ENCODE measurements around the gene GRXCR2. TPM values are rescaled to one million over a fixed set of nuclear protein-coding genes. Genes with fewer than 3 reads are reported as not detected.

GRXCR2 gene
- total RNA-seq, 1 experiment from 2014 or later, result not detected

Other genes starting within 250 kb of the GRXCR2 start
- gene PRELID2, start 37.7 kb downstream of the GRXCR2 start, total RNA-seq (2021; ENCODE audit: unreplicated experiment), result 20.1 TPM
- 14.3 TPM for gene SH3RF2, start 63.6 kb upstream of the GRXCR2 start, total RNA-seq (2021; ENCODE audit: unreplicated experiment)
- gene PLAC8L1, start 232.6 kb upstream of the GRXCR2 start, total RNA-seq (2021; ENCODE audit: unreplicated experiment), result 2.6 TPM

All from HCT116 (cell line).